HG03196 (cell line): ENCODE results near the gene MARK1.
A peak's percentile ranks its signal among the peaks of the same experiment; 100 is the strongest.

Experiments
- ATAC-seq: cut with Tn5 transposase; IDR thresholded peaks from one replicate; pipeline ENCODE4 v1.9.1; 2021; ENCODE audit not compliant: unreplicated experiment

The MARK1 gene

DNA sequence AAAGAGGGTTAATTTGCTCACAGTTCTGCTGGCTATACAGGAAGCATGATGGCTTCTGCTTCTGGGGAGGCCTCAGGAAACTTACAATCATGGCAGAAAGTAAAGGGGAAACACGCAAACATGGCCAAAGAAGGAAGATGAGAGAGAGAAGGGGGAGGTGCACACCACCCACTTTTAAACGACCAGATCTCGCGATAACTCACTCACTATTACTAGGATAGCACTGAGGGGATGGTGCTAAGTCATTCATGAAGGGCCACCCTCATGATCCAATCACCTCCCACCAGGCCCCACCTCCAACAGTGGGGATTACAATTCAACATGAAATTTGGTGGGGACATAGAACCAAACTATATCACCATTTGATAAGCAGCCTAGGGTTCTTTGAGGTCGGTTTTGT lies 159.9 kb downstream of the MARK1 start:
- no peak for ATAC-seq

DNA sequence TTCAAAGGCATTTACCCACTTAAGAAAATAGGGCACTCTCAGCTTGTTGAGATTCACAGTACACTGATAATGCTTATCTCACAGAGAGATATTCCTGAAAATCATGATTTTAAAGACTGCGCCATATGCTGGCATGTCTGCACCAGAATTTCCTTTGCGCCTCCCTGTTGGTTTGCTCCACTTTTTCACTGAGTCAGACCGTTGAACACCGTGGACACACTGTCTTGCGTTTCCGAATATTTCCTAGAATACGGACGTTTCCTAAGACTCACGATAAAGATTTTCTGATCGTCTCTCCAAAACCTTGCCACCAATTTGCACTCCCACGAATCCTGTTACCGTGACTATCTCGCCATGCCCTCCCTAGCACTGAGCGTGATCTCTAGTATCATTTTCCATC lies 161.7 kb downstream of the MARK1 start:
- no peak for ATAC-seq

DNA sequence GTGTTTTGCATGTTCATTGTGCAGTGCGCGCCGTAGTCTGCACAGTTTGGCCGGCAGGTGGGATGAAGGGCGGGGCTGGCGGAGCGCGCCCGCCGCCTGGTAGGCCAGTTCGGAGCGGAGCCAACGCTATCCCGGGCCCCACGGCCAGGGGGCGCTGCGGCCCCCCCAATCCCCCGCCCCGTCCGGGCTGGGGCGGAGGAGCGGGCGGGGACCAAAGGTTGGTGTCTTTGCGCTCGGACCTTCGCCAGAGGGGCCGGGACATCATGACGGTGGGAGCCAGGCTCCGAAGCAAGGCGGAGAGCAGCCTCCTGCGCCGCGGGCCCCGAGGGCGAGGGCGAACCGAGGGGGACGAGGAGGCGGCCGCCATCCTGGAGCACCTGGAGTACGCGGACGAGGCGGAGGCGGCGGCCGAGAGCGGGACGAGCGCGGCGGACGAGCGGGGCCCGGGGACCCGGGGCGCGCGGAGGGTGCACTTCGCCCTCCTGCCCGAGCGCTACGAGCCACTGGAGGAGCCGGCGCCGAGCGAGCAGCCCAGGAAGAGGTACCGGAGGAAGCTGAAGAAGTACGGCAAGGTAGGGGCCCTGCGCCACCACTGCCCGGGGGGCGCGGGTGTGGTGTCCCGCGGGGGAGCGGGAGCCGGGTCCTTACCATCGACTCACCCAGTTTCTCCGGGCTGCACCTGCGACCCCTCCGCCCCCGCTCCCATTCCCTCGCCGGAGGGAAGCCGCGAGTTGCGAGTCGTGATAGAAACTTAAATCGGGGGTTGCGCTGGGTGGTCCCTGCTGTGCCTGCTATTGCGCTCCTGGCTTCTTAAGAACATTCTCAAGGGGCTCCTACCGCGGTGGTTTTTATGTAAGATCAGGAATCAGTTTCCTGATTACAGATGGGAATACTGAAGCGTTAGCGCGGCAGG lies 162.5 kb downstream of the MARK1 start, which contains the start of gene C1orf115:
TSS of gene C1orf115 (plus strand) at position 224 of the 913 bp plus-strand sequence. CDS start at position 264, 40 bp downstream.
- ATAC-seq = peak; percentile 96

DNA sequence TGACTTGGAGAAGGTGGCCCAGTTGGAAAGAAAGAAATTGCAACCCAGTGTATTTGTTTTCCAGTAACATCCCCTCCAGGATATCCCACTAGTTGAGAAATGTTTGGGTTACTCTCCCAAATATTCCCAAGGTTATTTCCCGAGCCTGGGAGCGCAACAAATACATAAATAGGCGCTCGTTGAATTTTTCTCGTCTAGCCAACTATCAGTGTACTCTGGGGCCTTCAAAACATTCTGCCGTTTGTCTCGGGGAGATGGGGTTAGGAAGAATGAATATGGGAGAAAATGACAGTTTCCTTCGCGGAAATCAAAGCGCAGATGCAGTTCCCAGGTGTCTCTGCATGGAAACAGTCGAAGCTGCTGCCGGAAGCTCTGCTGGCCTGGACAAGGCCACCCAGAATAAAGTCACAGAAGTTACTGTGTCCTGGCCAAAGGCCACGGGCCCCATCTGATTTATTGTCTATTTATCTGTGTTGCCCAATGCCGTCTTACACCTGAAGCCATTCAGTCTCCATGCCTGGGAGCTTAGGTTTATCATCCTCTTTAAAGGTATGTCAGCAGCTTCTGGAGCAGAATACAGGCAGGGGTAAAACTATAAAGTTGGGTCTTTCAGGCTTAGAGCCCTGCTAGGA lies 163.2 kb downstream of the MARK1 start:
- no peak for ATAC-seq

DNA sequence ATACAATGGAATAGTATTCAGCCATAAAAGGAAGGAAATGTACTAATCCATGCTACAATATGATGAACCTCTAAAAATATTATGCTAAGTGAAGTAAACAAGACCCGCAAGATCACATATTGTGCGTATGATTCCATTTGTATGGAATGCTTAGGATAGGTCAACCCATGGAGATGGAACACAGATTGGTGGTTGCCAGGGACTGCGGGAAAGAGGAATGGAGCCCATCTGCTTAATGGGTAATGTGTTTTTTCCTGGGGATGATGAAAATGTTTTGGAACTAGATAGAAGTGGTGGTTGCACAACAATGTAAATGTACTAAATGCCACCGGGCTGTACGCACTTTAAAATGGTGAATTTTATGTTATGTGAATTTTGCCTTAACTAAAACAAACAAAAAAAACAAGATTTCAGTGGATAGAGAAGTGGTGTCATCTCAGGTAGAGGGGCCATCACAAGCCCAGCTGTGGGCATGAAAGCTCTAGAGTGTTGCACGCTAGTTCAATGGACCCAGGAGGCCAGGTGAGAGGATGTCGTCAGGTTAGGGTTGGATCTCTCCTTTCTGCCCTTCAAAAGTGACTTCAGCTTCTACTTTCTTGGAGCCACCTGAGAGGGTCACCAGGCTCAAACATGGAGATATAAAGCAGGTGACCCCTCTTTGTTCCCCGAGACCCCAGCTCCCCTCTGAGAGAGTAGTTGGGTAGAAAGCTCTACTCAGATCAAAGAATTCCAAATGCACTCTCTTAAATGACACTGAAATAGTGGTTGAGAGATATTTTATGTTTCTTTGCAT lies 164.7 kb downstream of the MARK1 start:
- ATAC-seq = no peak

DNA sequence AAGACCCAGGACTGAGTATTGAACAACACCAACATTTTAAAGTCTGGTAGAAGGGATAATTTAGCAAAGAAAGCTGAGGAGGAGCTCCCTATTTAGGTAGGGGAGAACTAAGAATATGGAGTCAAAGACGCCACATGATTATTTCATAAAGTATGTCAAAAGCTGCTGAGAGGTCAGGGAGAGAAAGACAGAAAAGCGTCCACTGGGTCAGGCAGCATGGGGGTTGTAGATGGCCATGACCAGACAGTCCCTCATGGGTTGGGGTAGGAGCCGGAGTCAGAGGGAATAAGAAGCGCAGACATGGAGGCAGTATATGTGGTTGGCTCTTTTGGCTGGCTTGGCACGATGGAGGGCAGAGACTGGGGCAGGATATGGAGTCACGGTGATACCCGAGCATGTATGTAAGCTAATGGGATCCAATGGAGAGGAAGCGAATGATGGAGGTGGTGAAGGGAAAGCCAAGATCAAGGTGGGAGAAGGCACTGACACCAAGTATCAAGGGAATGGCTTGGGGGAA lies 167.0 kb downstream of the MARK1 start:
- ATAC-seq = no peak

DNA sequence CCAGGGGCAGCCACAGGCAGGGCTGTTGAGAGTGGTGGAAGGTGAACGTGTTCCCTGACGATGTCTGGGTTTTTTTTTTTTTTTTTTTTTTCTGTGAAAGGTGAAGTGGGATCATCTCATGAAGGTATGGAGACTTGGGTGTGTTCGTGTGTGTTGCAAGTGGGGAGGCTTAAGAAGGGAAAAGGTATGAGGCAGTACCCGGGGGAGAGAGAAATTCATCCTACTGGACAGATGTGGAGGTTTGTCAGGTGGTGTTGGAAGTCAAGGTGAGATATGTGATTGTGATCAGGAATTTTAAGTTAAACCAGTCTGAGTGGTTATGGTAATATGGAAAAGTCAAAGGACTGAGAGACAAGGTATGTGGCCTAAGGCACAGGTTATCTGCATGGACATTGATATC lies 167.5 kb downstream of the MARK1 start:
- no peak for ATAC-seq

DNA sequence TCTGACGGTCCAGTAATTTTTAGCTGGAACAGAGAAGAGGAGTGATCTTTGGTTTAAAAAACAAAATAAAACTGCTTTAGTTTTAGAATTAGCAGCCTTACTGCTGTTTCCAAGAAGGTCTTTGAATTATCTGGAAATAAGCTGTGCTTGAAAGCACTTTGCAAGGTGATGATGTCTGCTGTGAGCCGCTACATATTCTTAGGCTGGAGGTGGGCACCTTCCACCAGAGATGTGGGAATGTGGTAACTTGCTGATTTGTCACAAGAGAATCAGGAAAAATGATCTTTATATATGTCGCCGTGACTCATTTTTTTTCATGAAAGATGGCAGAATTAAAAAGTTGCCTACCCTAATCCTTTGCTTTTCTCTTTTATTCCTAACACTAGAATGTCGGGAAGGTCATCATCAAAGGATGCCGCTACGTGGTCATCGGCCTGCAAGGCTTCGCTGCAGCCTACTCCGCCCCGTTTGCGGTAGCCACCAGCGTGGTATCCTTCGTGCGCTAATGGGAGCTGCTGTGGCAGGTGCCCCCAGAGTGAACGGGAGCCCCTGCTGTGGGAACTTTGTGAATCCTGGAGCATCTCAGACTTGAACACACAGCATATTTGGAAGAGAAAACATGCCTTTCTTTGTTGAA lies 168.4 kb downstream of the MARK1 start:
- ATAC-seq = no peak

DNA sequence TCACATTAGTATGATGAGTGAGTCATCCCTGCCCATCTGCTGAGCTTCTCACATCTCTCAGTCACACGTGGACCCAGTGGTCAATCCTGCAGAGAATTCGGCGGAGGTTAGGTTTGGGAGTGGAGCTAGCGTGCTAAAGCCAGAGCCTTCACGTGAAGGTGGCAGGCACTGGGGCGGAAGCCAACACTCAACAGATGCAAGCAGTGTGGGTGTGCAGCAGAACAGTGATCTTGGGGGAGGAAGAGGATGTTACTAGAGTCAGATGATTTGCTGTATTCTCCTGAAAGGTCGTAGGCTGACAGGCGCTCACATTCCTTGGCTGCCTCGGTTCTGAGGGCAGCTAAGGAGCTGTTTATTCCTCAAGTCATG lies 168.9 kb downstream of the MARK1 start:
- ATAC-seq = no peak

DNA sequence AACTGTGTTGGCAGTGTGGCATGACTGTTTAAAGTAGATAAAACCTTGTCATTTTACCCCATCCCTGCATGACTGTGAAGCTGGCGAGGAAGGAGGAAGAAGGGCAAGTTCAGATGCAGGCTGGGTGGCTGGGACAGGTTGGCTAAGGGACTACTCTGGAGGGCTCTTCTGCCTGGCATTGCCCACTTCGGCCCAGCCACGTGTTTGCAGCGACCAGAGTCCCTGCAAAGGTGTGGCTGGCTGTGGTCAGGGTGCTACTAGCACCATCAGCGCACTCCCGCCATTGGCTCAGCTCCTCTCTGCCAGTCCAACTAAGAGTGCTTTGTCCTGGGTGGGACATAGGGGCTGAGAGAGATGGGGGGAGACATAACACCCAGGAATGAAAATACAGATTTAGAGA lies 169.4 kb downstream of the MARK1 start:
- no peak for ATAC-seq

DNA sequence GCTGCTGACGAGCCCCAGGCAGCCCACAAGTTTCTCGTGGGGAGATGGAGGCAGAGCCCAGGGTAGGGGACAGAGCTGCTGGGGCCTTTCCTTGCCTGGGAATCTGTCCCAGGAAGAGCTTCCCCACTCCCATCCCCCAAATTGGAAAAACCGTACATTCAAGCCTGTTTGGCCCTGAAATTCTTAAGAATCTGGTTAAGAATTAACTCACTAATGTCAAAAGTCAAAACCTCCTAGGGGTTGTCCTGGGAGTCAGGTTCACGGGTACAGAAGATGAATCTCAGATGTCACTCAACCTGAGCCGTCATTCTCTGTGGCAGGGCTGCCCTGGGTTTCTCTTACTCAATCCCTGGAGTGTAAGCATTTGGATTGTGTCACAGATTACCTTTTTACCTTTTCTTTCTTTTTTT lies 170.7 kb downstream of the MARK1 start:
- no peak for ATAC-seq

DNA sequence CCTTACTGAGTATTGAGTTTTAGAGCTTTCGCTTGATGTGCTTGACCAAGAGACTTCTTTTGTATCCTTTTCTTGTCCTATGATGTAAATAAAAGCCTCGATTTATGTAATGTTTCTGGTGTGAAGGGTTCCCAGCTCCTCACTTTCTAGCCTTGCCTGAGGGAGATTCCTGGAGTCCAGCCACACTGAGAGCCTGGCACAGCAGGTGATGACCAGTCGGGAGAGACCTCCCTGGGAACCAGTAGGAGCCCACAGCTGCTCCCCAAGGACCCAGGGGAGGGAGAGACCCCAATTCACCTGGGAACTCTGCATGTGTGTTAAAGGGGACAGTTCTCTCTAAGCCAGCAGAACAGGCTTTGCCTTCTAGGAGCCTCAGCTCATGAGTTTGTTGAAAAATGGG lies 171.1 kb downstream of the MARK1 start:
- no peak for ATAC-seq

DNA sequence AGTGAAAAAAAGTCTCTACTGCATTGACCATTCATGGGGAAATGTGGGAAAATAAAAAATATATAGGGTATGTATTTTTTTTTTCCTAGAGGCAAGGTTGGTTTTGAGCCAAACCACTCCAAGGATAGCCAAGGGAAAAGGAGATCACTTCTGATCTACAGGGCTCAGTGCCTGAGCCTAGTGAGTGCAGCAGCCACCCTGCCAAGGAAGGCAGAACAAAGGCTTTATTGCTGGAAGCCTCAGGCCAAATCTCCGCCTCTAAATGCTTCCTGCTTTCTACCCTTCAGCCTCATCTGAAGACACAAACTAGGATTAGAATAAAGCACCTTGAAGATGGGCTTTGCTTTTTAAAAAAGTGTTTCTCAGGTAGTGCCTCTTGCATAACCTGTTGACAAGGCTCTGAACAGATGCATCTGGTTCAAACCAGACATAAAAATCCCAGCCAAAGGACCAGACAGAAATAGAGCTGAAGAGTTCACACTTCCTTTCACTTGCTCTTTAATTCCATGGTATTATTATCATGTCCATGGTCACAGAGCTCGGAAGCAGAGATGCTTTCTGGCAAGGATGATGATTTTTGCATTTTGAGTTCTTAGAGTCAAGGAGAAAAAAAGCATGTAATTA lies 172.7 kb downstream of the MARK1 start:
- no peak for ATAC-seq

DNA sequence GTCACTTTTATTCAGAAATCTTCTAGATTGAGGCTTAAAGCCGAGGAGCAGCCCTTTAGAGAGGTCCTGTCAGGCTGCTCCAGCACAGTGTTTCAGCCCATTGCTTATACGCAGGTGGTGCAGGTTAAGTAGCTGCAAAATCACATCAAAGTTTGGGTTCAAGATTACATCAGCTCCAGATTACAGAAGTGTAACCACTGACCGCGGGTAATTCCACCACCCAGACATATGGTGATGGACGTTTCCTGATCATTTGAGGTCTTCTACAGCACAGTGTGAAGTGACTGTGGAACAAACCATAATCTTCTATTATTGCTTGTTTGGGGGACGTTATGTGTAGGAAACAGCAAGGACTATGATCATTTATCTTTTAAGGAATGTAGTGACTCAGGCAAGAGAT lies 174.0 kb downstream of the MARK1 start:
- ATAC-seq = no peak

DNA sequence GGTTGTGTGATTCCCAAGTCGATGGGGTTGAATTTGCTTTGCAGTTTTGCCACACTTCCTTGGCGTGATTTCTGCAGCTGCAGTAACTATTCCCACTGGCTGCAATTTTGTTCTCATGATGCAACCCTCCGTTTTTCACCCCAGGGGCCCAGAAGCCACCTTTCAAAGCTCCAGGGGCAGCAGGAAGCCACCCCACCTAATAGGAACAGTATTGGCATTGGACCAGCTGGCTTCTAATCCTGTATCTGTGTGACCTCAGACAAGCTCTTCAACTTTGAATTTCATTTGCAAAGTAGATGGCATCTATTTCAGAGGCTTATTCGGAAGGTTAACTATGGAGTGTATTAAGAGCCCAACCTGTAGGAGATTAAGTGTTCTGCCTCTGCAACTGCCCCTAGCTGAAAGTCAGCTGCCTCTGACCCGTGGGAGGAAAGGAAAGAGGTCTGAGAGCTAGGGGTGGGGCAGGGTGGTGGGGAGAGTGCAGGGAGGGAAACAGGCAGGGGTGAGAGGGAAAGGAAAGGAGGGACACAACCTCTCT lies 174.9 kb downstream of the MARK1 start:
- no peak for ATAC-seq

DNA sequence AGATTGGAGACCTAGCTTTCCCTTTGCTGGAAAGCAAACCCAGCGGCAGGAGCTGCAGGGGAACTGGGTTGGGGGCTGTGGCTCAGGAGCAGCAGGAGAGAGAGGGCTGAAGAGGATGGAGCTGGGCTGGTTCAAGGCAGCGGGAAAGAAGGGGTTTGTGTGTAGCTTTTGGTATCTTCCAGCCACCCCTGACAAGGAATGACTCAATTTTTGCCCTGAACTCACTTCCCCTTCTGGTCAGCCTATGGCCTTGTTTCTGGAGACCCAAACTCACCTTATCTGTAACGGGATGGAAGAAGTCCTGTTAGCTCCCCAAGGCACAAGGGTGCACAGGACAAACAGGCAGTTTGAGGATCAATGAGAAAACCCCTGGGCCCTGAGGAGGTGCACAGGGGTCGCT lies 175.4 kb downstream of the MARK1 start:
- ATAC-seq = no peak

DNA sequence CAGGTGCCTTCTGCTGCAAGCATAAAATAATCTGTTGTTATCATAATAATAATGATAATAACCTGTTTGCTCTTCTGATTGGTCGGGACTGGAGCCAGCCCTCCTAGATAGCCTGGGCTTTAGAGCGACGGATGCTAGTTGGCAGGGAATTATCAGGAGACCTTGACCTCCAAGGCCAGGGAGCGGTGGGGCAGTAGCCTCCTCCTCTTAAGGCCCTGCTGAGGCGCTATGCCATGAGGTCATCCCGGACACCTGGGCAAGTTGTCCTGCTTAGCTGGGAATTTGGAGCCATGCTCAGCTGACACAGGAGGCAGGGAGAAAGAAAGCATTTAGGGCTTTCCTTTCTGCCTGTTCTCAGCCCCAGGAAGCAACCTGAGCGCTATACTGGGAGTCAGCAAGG lies 177.8 kb downstream of the MARK1 start:
- ATAC-seq = no peak

DNA sequence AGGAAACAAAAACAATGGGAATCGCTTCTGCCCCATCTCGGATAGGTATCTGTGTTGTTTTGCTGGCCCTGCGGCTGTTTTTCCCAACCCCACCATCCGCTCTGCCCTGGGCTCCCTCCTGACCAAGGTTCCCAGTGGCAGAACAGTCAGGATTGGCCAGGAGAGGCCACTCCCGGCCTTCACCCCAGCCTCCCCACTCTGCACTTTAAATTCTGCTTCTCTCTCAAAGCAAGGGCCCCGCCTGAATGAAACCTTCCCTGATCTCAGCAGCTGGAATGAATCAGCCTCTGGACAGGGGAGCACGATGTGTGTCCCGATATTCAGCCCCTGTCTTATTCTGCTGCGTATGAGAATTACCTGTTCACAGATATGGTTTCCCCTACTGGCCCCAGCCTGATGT lies 178.5 kb downstream of the MARK1 start:
- ATAC-seq = no peak

DNA sequence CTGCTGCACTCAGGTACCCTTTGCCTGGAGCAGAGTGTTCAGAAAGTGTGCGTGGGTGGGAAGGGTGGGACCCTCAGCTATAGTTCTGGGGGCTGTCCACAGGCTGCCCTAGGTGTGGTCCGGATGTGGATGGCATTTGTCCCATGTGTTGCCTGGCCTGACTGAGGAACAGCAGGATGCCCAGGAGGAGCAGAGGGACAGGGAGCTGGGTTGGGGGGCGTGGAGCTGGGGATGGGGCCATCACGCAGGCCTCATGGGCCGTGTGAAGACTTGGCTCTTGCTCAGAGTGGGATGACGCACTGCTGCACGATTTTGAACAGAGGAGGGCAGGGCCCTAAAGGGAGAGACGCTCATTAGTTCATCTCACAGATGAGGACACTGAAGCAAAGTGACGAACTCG lies 179.2 kb downstream of the MARK1 start:
- no peak for ATAC-seq

DNA sequence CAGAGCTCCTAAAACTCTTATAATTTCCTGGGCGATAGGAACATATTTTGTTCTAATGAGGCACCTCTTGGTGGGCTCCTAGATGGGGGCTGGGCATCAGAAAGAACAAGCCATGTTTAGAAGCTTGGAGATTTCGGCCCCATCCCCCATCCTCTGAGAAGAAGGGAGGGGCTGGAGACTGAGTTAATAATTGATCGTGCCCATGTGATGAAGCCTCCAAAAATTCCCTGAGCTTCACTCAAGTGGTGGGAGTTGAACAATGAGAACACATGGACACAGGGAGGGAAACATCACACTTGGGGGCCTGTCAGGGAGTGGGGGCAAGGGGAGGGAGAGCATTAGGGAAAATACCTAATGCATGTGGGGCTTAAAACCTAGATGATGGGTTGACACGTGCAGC lies 180.3 kb downstream of the MARK1 start:
- ATAC-seq = no peak
